ENCODE results near the gene IQSEC3. TPM values are rescaled to one million over a fixed set of nuclear protein-coding genes. Genes with fewer than 3 reads are reported as not detected.

IQSEC3 gene
- total RNA-seq, 1 experiment from 2014 or later: 0.55 TPM

- DNase-seq: no peak
- no peak overlapping the region for H3K18ac ChIP-seq (ENCODE audit: insufficient read length, low read depth, low read length)
- Mint-ChIP-seq H3K4me3 (no peak overlapping the region), H3K27ac (no peak overlapping the region), H3K27me3 (ENCODE audit: low read depth) (peaks cover 9% of the 10 kb centered on the region), H3K4me1 (peaks cover 19 to 35% of the 10 kb centered on the region in 2 experiments), H3K9me3 (no peaks in the 10 kb centered on the region; a peak in 1 of 5 replicates), H3K36me3 (ENCODE audit: insufficient read depth in 1 of 3, low read depth in 3 of 3) (no peaks in the 10 kb centered on the region; a peak in 1 of 7 replicates)
- no CpG with 5 or more reads among the region's 8 CpGs for WGBS (ENCODE audit: extremely low coverage, insufficient read length, low lambda C conversion rate)
- no peak overlapping the region for H3T11ph ChIP-seq (ENCODE audit: low read length)
- H3K4me2 ChIP-seq (ENCODE audit: insufficient read depth, insufficient read length, low read length): no peak overlapping the region
- no peak overlapping the region for H2BK20ac ChIP-seq (ENCODE audit: low read depth, low read length, poor library complexity, severe bottlenecking)
- H3K23ac ChIP-seq (ENCODE audit: insufficient read length, low read depth, low read length): no peak overlapping the region
- H3K56ac ChIP-seq (ENCODE audit: insufficient read length, low read depth, low read length): no peak overlapping the region
- no peak overlapping the region; the same call in 1 of the 2 replicates for H3K14ac ChIP-seq (ENCODE audit: insufficient read depth, low read length)
- H2BK15ac ChIP-seq (ENCODE audit: low read depth, low read length): no peak overlapping the region
- H3K79me2 ChIP-seq (ENCODE audit: insufficient read depth, low read length): no peaks in the 10 kb centered on the region
- no peak overlapping the region for H3K4ac ChIP-seq (ENCODE audit: low read depth, low read length)
- no peak overlapping the region for H4K5ac ChIP-seq (ENCODE audit: insufficient read length, low read depth, low read length)
- no peak overlapping the region for H3K27ac ChIP-seq (ENCODE audit: insufficient read length, low read depth, low read length)
- H2BK5ac ChIP-seq (ENCODE audit: insufficient read length, low read length): no peak overlapping the region
- H4K91ac ChIP-seq (ENCODE audit: insufficient read length, low read depth, low read length): no peak overlapping the region
- no peaks in the 10 kb centered on the region for H4K20me1 ChIP-seq (ENCODE audit: control insufficient read depth, insufficient read depth, insufficient read length)
- H3K23me2 ChIP-seq (ENCODE audit: insufficient read length, low read depth, low read length, poor library complexity, severe bottlenecking): no peaks in the 10 kb centered on the region
- H4K8ac ChIP-seq (replicated peaks; ENCODE audit: insufficient read length, low read depth, low read length): no peak overlapping the region
- H3K9me3 ChIP-seq (ENCODE audit: control insufficient read depth, low read depth, low read length): no peaks in the 10 kb centered on the region
- H2BK120ac ChIP-seq (ENCODE audit: low read depth, low read length, poor library complexity, severe bottlenecking): no peak overlapping the region
- no peaks in the 10 kb centered on the region for H3K27me3 ChIP-seq (ENCODE audit: insufficient read depth, low read length)
- H3K9ac ChIP-seq (ENCODE audit: extremely low read depth, insufficient read length, low read length): no peak overlapping the region
- peaks cover 1% of the 10 kb centered on the region; the same call in 1 of the 2 replicates for H3K4me1 ChIP-seq (ENCODE audit: insufficient read depth, low read length)
- no peak overlapping the region for H2AFZ ChIP-seq (ENCODE audit: low read length)
- no peak overlapping the region for H2BK12ac ChIP-seq (ENCODE audit: insufficient read length, low read depth, low read length)
- no peaks in the 10 kb centered on the region for H3K79me1 ChIP-seq (ENCODE audit: insufficient read depth, low read depth, low read length, poor library complexity, severe bottlenecking)
- TF ChIP-seq CTCF (conservative IDR thresholded peaks at IDR 0.05): no peak
- H2AK5ac ChIP-seq (ENCODE audit: insufficient read length, low read length): no peak overlapping the region
Observed at GRCh38 chr12:155646-156045, 89.1 kb downstream of the IQSEC3 start.

All from H9 (cell line).